ENCODE data around the gene LAMA1.

GRCh38 chr18:7116792-7117389 is 706 bp downstream of the LAMA1 start:
- TF ChIP-seq, protein P1, sequence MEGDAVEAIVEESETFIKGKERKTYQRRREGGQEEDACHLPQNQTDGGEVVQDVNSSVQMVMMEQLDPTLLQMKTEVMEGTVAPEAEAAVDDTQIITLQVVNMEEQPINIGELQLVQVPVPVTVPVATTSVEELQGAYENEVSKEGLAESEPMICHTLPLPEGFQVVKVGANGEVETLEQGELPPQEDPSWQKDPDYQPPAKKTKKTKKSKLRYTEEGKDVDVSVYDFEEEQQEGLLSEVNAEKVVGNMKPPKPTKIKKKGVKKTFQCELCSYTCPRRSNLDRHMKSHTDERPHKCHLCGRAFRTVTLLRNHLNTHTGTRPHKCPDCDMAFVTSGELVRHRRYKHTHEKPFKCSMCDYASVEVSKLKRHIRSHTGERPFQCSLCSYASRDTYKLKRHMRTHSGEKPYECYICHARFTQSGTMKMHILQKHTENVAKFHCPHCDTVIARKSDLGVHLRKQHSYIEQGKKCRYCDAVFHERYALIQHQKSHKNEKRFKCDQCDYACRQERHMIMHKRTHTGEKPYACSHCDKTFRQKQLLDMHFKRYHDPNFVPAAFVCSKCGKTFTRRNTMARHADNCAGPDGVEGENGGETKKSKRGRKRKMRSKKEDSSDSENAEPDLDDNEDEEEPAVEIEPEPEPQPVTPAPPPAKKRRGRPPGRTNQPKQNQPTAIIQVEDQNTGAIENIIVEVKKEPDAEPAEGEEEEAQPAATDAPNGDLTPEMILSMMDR (IDR thresholded peaks at IDR 0.05; ENCODE audit: borderline replicate concordance, extremely low read depth, low read length, poor library complexity, severe bottlenecking): no peak
- TF ChIP-seq EZH2 (IDR thresholded peaks at IDR 0.05; ENCODE audit: borderline replicate concordance, low read depth, low read length, severe bottlenecking): no peak
